H1 (cell line): ENCODE data around the gene SPSB3. TPM values are rescaled to one million over a fixed set of nuclear protein-coding genes. Genes with fewer than 3 reads are reported as not detected.

Experiments used
- CTCF ChIA-PET: fragments of 300-600 bp; sonication (Branson Sonifier 250); formaldehyde crosslinking; loops from one replicate; lab custom pipeline; 2021; ENCODE audit not compliant: partially characterized antibody; lab: Charles Lee
- POLR2A ChIA-PET: fragments of 300-600 bp; sonication (Branson Sonifier 250); formaldehyde crosslinking; loops from one replicate; lab custom pipeline; 2021; ENCODE audit warnings: inconsistent platforms; ENCODE audit not compliant: partially characterized antibody; lab: Charles Lee
- DNase-seq, 2 experiments: peaks; one replicate each; pipeline versions ENCODE4 v3.0.0 to v3.0.0-alpha.2; 2010 to 2022; ENCODE audit warnings: low spot score in 2 of 2, low read depth in 1 of 2, mixed read lengths in 1 of 2
- FAIRE-seq: peaks from 2 replicates; lab custom pipeline; 2011; peaks lifted over from hg19 to GRCh38; lab: Jason Lieb, UNC
- H2AFZ ChIP-seq: 2 replicates; pipeline ENCODE4 v1.8.1; 2012; ENCODE audit warnings: low read length, inconsistent platforms
- H2AK5ac ChIP-seq: 2 replicates; pipeline ENCODE4 v1.6.1; 2013; ENCODE audit warnings: low read depth, low read length
- H2BK120ac ChIP-seq: replicated peaks from 2 replicates; pipeline ENCODE3; 2013; ENCODE audit warnings: low read depth, low read length, inconsistent platforms
- H2BK12ac ChIP-seq: 2 replicates; pipeline ENCODE4 v1.6.1; 2013; ENCODE audit warnings: low read depth, low read length
- H2BK15ac ChIP-seq: 2 replicates; pipeline ENCODE4 v1.6.1; 2013; ENCODE audit warnings: low read length
- H2BK20ac ChIP-seq: 2 replicates; pipeline ENCODE4 v1.6.1; 2013; ENCODE audit warnings: low read length
- H2BK5ac ChIP-seq: 2 replicates; pipeline ENCODE4 v1.6.1; 2013; ENCODE audit warnings: low read depth, low read length
- H3K14ac ChIP-seq: 2 replicates; pipeline ENCODE4 v1.6.1; 2013; ENCODE audit warnings: inconsistent platforms; ENCODE audit not compliant: insufficient read length
- H3K18ac ChIP-seq: 2 replicates; pipeline ENCODE4 v1.6.1; 2013; ENCODE audit warnings: low read length; ENCODE audit errors: extremely low read depth
- H3K23ac ChIP-seq: 2 replicates; pipeline ENCODE4 v1.6.1; 2013; ENCODE audit warnings: inconsistent platforms; ENCODE audit not compliant: insufficient read length
- H3K23me2 ChIP-seq: 2 replicates; pipeline ENCODE4 v1.6.1; 2013; ENCODE audit warnings: low read depth, low read length
- H3K27ac ChIP-seq: 2 replicates; pipeline ENCODE4 v1.6.1; 2011; ENCODE audit warnings: low read depth, low read length, inconsistent platforms
- H3K27me3 ChIP-seq, 4 experiments: replicated peaks in 1 of 4; 1 replicate in 1 of 4; 2 replicates in 3 of 4; pipeline versions ENCODE4 v1.6.1 to v1.8.1; 2011 to 2013; ENCODE audit warnings: low read length in 3 of 4, mild to moderate bottlenecking in 3 of 4, inconsistent platforms in 2 of 4, mixed read lengths in 2 of 4, moderate library complexity in 1 of 4; ENCODE audit not compliant: control insufficient read depth in 3 of 4, insufficient read depth in 3 of 4; ENCODE audit errors: extremely low read depth in 1 of 4
- H3K36me3 ChIP-seq, 4 experiments: 2 replicates each; pipeline versions ENCODE4 v1.6.1 to v1.8.1; 2011 to 2013; ENCODE audit warnings: mild to moderate bottlenecking in 4 of 4, low read length in 3 of 4, moderate library complexity in 2 of 4, control low read depth in 1 of 4, inconsistent platforms in 1 of 4; ENCODE audit not compliant: insufficient read depth in 4 of 4, control insufficient read depth in 2 of 4
- H3K4ac ChIP-seq: replicated peaks from 2 replicates; pipeline ENCODE3; 2013; ENCODE audit warnings: low read length, low read depth, mixed read lengths, inconsistent platforms; ENCODE audit not compliant: insufficient read length
- H3K4me1 ChIP-seq, 4 experiments: replicated peaks in 1 of 4; 1 replicate in 1 of 4; 2 replicates in 3 of 4; pipeline versions ENCODE4 v1.6.1 to v1.8.1; 2011 to 2013; ENCODE audit warnings: low read length in 3 of 4, inconsistent platforms in 2 of 4, mixed read lengths in 1 of 4; ENCODE audit not compliant: insufficient read depth in 4 of 4, control insufficient read depth in 3 of 4
- H3K4me2 ChIP-seq, 2 experiments: 2 replicates each; pipeline versions ENCODE4 v1.6.1 to v1.8.1; 2011 to 2013; ENCODE audit warnings: low read depth in 2 of 2, low read length in 2 of 2, control low read depth in 1 of 2, inconsistent platforms in 1 of 2, mild to moderate bottlenecking in 1 of 2; ENCODE audit not compliant: insufficient read depth in 1 of 2
- H3K4me3 ChIP-seq, 4 experiments: fragments of 200-600, 300-600 bp in 1 of 4; sonication (generic), shearing (Covaris generic), sonication (Bioruptor Twin) in 1 of 4; 2 replicates each; pipeline versions ENCODE4 v1.5.1 to v1.8.1; 2011 to 2016; ENCODE audit warnings: low read length in 4 of 4, low read depth in 3 of 4, control low read depth in 2 of 4, inconsistent platforms in 2 of 4, mild to moderate bottlenecking in 2 of 4, mixed read lengths in 1 of 4, moderate library complexity in 1 of 4; ENCODE audit not compliant: insufficient read depth in 2 of 4; ENCODE audit errors: extremely low read depth in 1 of 4
- H3K56ac ChIP-seq: replicated peaks from 2 replicates; pipeline ENCODE3; 2013; ENCODE audit warnings: low read depth, mild to moderate bottlenecking, mixed read lengths, low read length, inconsistent platforms; ENCODE audit not compliant: insufficient read length
- H3K79me1 ChIP-seq: 2 replicates; pipeline ENCODE4 v1.6.1; 2013; ENCODE audit warnings: low read depth, low read length, control low read depth
- H3K79me2 ChIP-seq, 2 experiments: 2 replicates each; pipeline versions ENCODE4 v1.6.1 to v1.8.1; 2012 to 2013; ENCODE audit warnings: low read length in 2 of 2, mild to moderate bottlenecking in 2 of 2, inconsistent platforms in 1 of 2; ENCODE audit not compliant: insufficient read depth in 2 of 2, control insufficient read depth in 1 of 2
- H3K9ac ChIP-seq, 4 experiments: replicated peaks in 1 of 4; 1 replicate in 1 of 4; 2 replicates in 3 of 4; pipeline versions ENCODE4 v1.6.1 to v1.8.1; 2011 to 2013; ENCODE audit warnings: low read depth in 3 of 4, low read length in 3 of 4, control low read depth in 2 of 4, mild to moderate bottlenecking in 2 of 4, moderate library complexity in 2 of 4, inconsistent platforms in 1 of 4; ENCODE audit errors: extremely low read depth in 1 of 4
- H3K9me3 ChIP-seq, 2 experiments: 2 replicates each; pipeline versions ENCODE4 v1.6.1 to v1.8.1; 2012 to 2013; ENCODE audit warnings: mild to moderate bottlenecking in 2 of 2, moderate library complexity in 2 of 2, control low read depth in 1 of 2, inconsistent platforms in 1 of 2, low read depth in 1 of 2, low read length in 1 of 2, mixed read lengths in 1 of 2; ENCODE audit not compliant: insufficient read depth in 2 of 2
- H4K20me1 ChIP-seq, 2 experiments: replicated peaks in 1 of 2; 2 replicates each; pipeline versions ENCODE3 to v1.8.1; 2011 to 2013; ENCODE audit warnings: inconsistent platforms in 2 of 2, low read length in 2 of 2, mild to moderate bottlenecking in 1 of 2; ENCODE audit not compliant: insufficient read depth in 2 of 2, control insufficient read depth in 1 of 2
- H4K5ac ChIP-seq: 2 replicates; pipeline ENCODE4 v1.6.1; 2013; ENCODE audit warnings: low read length, low read depth, mixed read lengths, inconsistent platforms; ENCODE audit not compliant: insufficient read length
- H4K8ac ChIP-seq: 2 replicates; pipeline ENCODE4 v1.8.0; 2013; ENCODE audit warnings: mild to moderate bottlenecking, moderate library complexity, low read length, inconsistent platforms; ENCODE audit not compliant: insufficient read depth; ENCODE audit errors: extremely low read depth
- H4K91ac ChIP-seq: replicated peaks from 2 replicates; pipeline ENCODE3; 2013; ENCODE audit warnings: low read length, mixed read lengths, inconsistent platforms; ENCODE audit not compliant: insufficient read length
- ATF2 ChIP-seq: IDR thresholded peaks from 2 replicates; pipeline ENCODE4 v1.6.1; 2012; ENCODE audit warnings: low read length, inconsistent platforms
- EGR1 ChIP-seq: IDR thresholded peaks from 2 replicates; pipeline ENCODE4 v1.6.1; 2011; ENCODE audit warnings: low read depth, low read length, borderline replicate concordance
- EP300 ChIP-seq, 2 experiments: IDR thresholded peaks; 1 replicate in 1 of 2; 2 replicates in 1 of 2; pipeline ENCODE4 v1.6.1; 2011 to 2012; ENCODE audit warnings: low read depth in 2 of 2, low read length in 2 of 2, mild to moderate bottlenecking in 2 of 2, borderline replicate concordance in 1 of 2, inconsistent platforms in 1 of 2, moderate library complexity in 1 of 2
- FOSL1 ChIP-seq: IDR thresholded peaks from 2 replicates; pipeline ENCODE4 v1.6.1; 2011; ENCODE audit warnings: mild to moderate bottlenecking, low read depth, low read length, moderate library complexity; ENCODE audit not compliant: insufficient read depth
- GTF2F1 ChIP-seq: IDR thresholded peaks from 2 replicates; pipeline ENCODE4 v1.6.1; 2012; ENCODE audit warnings: low read depth, low read length, improper control_type of control experiment, borderline replicate concordance
- RAD21 ChIP-seq, 2 experiments: IDR thresholded peaks in 1 of 2; conservative IDR thresholded peaks in 1 of 2; 2 replicates each; pipeline ENCODE4 v1.6.1; 2011; ENCODE audit warnings: low read depth in 2 of 2, low read length in 2 of 2, improper control_type of control experiment in 1 of 2, inconsistent platforms in 1 of 2, mild to moderate bottlenecking in 1 of 2, moderate library complexity in 1 of 2
- RBBP5 ChIP-seq: IDR thresholded peaks from 2 replicates; pipeline ENCODE4 v1.7.1; 2012; ENCODE audit warnings: low read depth, mild to moderate bottlenecking, inconsistent platforms, low read length, moderate library complexity, borderline replicate concordance
- RNF2 ChIP-seq: fragments of 200-900, 300-1000 bp; sonication (generic); IDR thresholded peaks from 2 replicates; pipeline ENCODE4 v1.7.1; 2016; ENCODE audit warnings: borderline replicate concordance, low read depth, mild to moderate bottlenecking, antibody characterized with exemption, low read length; ENCODE audit not compliant: poor library complexity, severe bottlenecking; ENCODE audit errors: missing control alignments
- YY1 ChIP-seq: IDR thresholded peaks from 2 replicates; pipeline ENCODE4 v1.6.1; 2011; ENCODE audit warnings: low read depth, mild to moderate bottlenecking, low read length
- WGBS, 2 experiments: shearing (Covaris generic) in 1 of 2; methylation state at CpG; one replicate each; pipeline versions ENCODE4 v1.1.6 to v1.1.7; 2013 to 2015; ENCODE audit warnings: low lambda C conversion rate in 2 of 2, mixed read lengths in 2 of 2, inconsistent platforms in 1 of 2, low coverage in 1 of 2, missing lambda C conversion rate in 1 of 2; ENCODE audit not compliant: insufficient replicate concordance in 2 of 2, insufficient coverage in 1 of 2, insufficient read length in 1 of 2; ENCODE audit errors: extremely low coverage in 1 of 2, missing lambda C conversion rate in 1 of 2; 5-methylcytosine and 5-hydroxymethylcytosine counted together
- polyA plus RNA-seq, 7 experiments: library from polyadenylated mRNA; depleted of rRNA in 3 of 7; stranded (reverse) in 5 of 7; unstranded in 2 of 7; fragments of >200 nt in 5 of 7; fragments of 200-250 nt in 2 of 7; gene quantifications; 1 replicate in 5 of 7; 2 replicates in 1 of 7; 4 replicates in 1 of 7; pipeline versions ENCODE4 v1.2.1 to v1.2.3, GENCODE V29; 2011 to 2013; ENCODE audit warnings: missing spikeins in 2 of 7, mixed read lengths in 2 of 7
- total RNA-seq: library from RNA; stranded (reverse); fragmentation: NEBNext Ultra II Directional; extraction: Animal tissue kit (Norgen Biotek cat#: 25700); gene quantifications from 2 replicates; pipeline ENCODE4 v1.2.1, GENCODE V29; 2021

Gene SPSB3
- total and polyA plus RNA-seq, 2 of the 8 experiments (the other 6 are each of a cell fraction or from before 2014, with no cell fraction given): 22.5 to 37.8 TPM

GRCh38 chr16:1741553-1742165 is 40.7 kb downstream of the SPSB3 start:
- 91% methylated on average over 18 of the region's 19 CpGs; no CpG with 5 or more reads in 1 of the 2 experiments for WGBS, 2 experiments
- Histone ChIP-seq H4K5ac (no peak overlapping the region), H3K79me2 (no peaks in the 10 kb centered on the region), H3K23me2 (no peaks in the 10 kb centered on the region), H2BK12ac (no peak overlapping the region), H2AFZ (no peak overlapping the region), H2BK120ac (no peak overlapping the region), H3K79me1 (0 out of 2 replicates have a peak, but pooled peaks cover 5% of the 10 kb centered on the region), H3K4me2 (no peak overlapping the region), H2AK5ac (no peak overlapping the region), H3K27me3 (no peaks in the 10 kb centered on the region), H4K8ac (no peak overlapping the region; the same call in 1 of the 2 replicates), H3K23ac (no peak overlapping the region), H2BK20ac (no peak overlapping the region), H3K27ac (no peak overlapping the region), H4K91ac (no peak overlapping the region), H3K4me1 (no peaks in the 10 kb centered on the region), H3K4ac (no peak overlapping the region), H3K9me3 (peaks cover 33 to 38% of the 10 kb centered on the region in 2 experiments), H2BK5ac (no peak overlapping the region; the same call in 1 of the 2 replicates), H3K14ac (no peak overlapping the region), H3K36me3 (peaks cover 0 to 5% (median 0%) of the 10 kb centered on the region in 4 experiments; a peak in 2 of 8 replicates), H3K56ac (no peak overlapping the region), H3K18ac (no peak overlapping the region), H2BK15ac (no peak overlapping the region), H3K9ac (no peak overlapping the region), H3K4me3 (no peak overlapping the region), H4K20me1 (peaks cover 0 to 8% of the 10 kb centered on the region in 2 experiments)
- CTCF ChIA-PET: no interaction called here
- FAIRE-seq: no peak
- DNase-seq: no peak
- POLR2A ChIA-PET: interaction anchor here (0.7 to 2.0 kb wide), 5 partner anchors 8 to 31 kb away, joined by 3 to 8 read pairs (median 4); partner anchors contain the start of genes EME2 and NME3
- TF ChIP-seq EGR1 (no peak), RNF2 (no peak), EP300 (IDR thresholded peaks at IDR 0.05; ENCODE audit: borderline replicate concordance in 1 of 2, low read depth in 2 of 2, low read length in 2 of 2) (no peak), GTF2F1 (no peak), YY1 (no peak), ATF2 (no peak), RBBP5 (no peak), RAD21 (IDR thresholded peaks at IDR 0.05 in 1 of 2, conservative IDR thresholded peaks at IDR 0.05 in 1 of 2; ENCODE audit: low read depth in 2 of 2, low read length in 2 of 2) (no peak), FOSL1 (no peak)
